ENCODE results near the gene GAP43. TPM values are rescaled to one million over a fixed set of nuclear protein-coding genes. Genes with fewer than 3 reads are reported as not detected.

Gene GAP43
- under 1 TPM in 1 of 3 donors, not detected in 2; 0.16 TPM for total RNA-seq

- DNase-seq (ENCODE audit: low spot score in 2 of 2): no peak
These were observed at the start of gene GAP43 for GRCh38 chr3:115623044-115623868. Gene GAP43, plus strand, starts transcription at chr3:115623510. Its CDS starts 180 bp downstream, at chr3:115623690.

GRCh38 chr3:115576325-115576875 lies 46.9 kb upstream of the GAP43 start:
- Histone ChIP-seq H3K9me3 (no peaks in the 10 kb centered on the region), H3K4me1 (no peaks in the 10 kb centered on the region), H3K27ac (no peak overlapping the region), H3K27me3 (no peaks in the 10 kb centered on the region), H3K4me3 (no peak overlapping the region), H3K36me3 (no peaks in the 10 kb centered on the region)
- no peak for DNase-seq (ENCODE audit: low spot score in 2 of 2)
- intact Hi-C loops (cut with DNase I; ENCODE audit: low total_unique reads): no loop called here
- TF ChIP-seq POLR2AphosphoS5 (IDR thresholded peaks at IDR 0.05) (no peak), CTCF (IDR thresholded peaks at IDR 0.05) (no peak), POLR2A (IDR thresholded peaks at IDR 0.05) (no peak)

More at GRCh38 chr3:115623044-115623868, at the start of gene GAP43:
- peaks cover 0 to 18% of the 10 kb centered on the region in 2 donors for H3K27me3 ChIP-seq
- H3K36me3 ChIP-seq: no peaks in the 10 kb centered on the region
- H3K4me1 ChIP-seq: no peaks in the 10 kb centered on the region
- intact Hi-C loops (cut with DNase I; ENCODE audit: low total_unique reads): no loop called here
- no peaks in the 10 kb centered on the region for H3K9me3 ChIP-seq
- TF ChIP-seq CTCF (IDR thresholded peaks at IDR 0.05) (no peak), POLR2AphosphoS5 (IDR thresholded peaks at IDR 0.05) (no peak), POLR2A (IDR thresholded peaks at IDR 0.05) (no peak)
- H3K4me3 ChIP-seq: peak within 1 kb of the TSS; percentile 8 to 55 (median 27)
- no peak within 1 kb of the TSS for H3K27ac ChIP-seq

- H3K27ac ChIP-seq: no peak overlapping the region
- no peaks in the 10 kb centered on the region for H3K4me1 ChIP-seq
- TF ChIP-seq POLR2A (IDR thresholded peaks at IDR 0.05) (no peak), POLR2AphosphoS5 (IDR thresholded peaks at IDR 0.05) (no peak), CTCF (IDR thresholded peaks at IDR 0.05) (no peak)
- H3K36me3 ChIP-seq: no peaks in the 10 kb centered on the region
- H3K27me3 ChIP-seq: no peaks in the 10 kb centered on the region
- no peaks in the 10 kb centered on the region for H3K9me3 ChIP-seq
- no peak overlapping the region for H3K4me3 ChIP-seq
- intact Hi-C loops (cut with DNase I; ENCODE audit: low total_unique reads): no loop called here
- DNase-seq (ENCODE audit: low spot score in 2 of 2): no peak
These were observed 46.3 kb upstream of the GAP43 start for GRCh38 chr3:115577000-115577399.

GRCh38 chr3:115578331-115578730 lies 45.0 kb upstream of the GAP43 start:
- DNase-seq (ENCODE audit: low spot score in 2 of 2): no peak
- H3K27ac ChIP-seq: no peak overlapping the region
- no peaks in the 10 kb centered on the region for H3K9me3 ChIP-seq
- no peaks in the 10 kb centered on the region for H3K4me1 ChIP-seq
- intact Hi-C loops (cut with DNase I; ENCODE audit: low total_unique reads): no loop called here
- H3K36me3 ChIP-seq: no peaks in the 10 kb centered on the region
- no peaks in the 10 kb centered on the region for H3K27me3 ChIP-seq
- H3K4me3 ChIP-seq: no peak overlapping the region
- TF ChIP-seq CTCF (IDR thresholded peaks at IDR 0.05) (no peak), POLR2AphosphoS5 (IDR thresholded peaks at IDR 0.05) (no peak), POLR2A (IDR thresholded peaks at IDR 0.05) (no peak)

- Histone ChIP-seq H3K27ac (no peak overlapping the region), H3K9me3 (no peaks in the 10 kb centered on the region), H3K4me3 (no peak overlapping the region), H3K36me3 (no peaks in the 10 kb centered on the region), H3K27me3 (no peaks in the 10 kb centered on the region), H3K4me1 (no peaks in the 10 kb centered on the region)
- intact Hi-C loops (cut with DNase I; ENCODE audit: low total_unique reads): no loop called here
- DNase-seq (ENCODE audit: low spot score in 2 of 2): no peak
- TF ChIP-seq POLR2A (IDR thresholded peaks at IDR 0.05) (no peak), CTCF (IDR thresholded peaks at IDR 0.05) (no peak), POLR2AphosphoS5 (IDR thresholded peaks at IDR 0.05) (no peak)
These were observed 42.7 kb upstream of the GAP43 start for GRCh38 chr3:115580566-115580965.

Data from breast epithelium (tissue), 4 donors.